ENCODE measurements around the gene GIMAP6.

DNA sequence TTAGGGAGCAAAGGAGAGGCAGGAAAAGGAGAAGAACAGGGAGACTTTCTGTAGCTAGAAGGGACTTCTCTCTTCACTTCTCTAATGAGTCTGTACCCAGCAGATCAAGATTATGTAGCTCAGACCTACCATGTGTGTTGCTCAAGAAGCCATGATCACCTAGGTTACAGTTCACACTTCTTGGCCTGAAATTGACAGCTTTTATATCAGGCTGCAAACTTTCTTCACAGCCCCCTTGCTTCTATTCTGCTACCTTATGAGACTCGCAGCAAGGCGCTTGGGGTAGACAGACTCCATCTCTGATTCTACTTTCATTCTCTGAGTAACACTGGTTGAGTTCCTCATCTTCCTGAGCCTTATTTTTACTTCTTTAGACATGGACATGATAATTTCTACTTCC lies 33.7 kb upstream of the GIMAP6 start:
- TF ChIP-seq POLR2A (IDR thresholded peaks at IDR 0.05; ENCODE audit: low read depth, low read length) (no peak), TAF1 (IDR thresholded peaks at IDR 0.05; ENCODE audit: low read depth, low read length) (no peak), POLR2AphosphoS5 (IDR thresholded peaks at IDR 0.05; ENCODE audit: low read depth, low read length) (no peak), PAX5 (IDR thresholded peaks at IDR 0.05; ENCODE audit: insufficient read depth, low read length, severe bottlenecking) (no peak), SPI1 (IDR thresholded peaks at IDR 0.05; ENCODE audit: low read depth, low read length) (no peak)
